Stimulated activated naive CD4-positive, alpha-beta T cell treated with Interleukin-2 at 50 U/mL for 16 hours (primary cell): ENCODE results near the gene XYLT1.

Experiments
- DNase-seq: peaks from one replicate; lab custom pipeline; 2025; lab: John Stamatoyannopoulos, UW

Gene XYLT1

GRCh38 chr16:17357307-17358062 is 113.3 kb downstream of the XYLT1 start:
- no peak for DNase-seq

- DNase-seq: no peak
Observed at GRCh38 chr16:17356243-17356933, 114.4 kb downstream of the XYLT1 start.

GRCh38 chr16:17354685-17355084 is 116.1 kb downstream of the XYLT1 start:
- no peak for DNase-seq

GRCh38 chr16:17354141-17354601 is 116.6 kb downstream of the XYLT1 start:
- no peak for DNase-seq

GRCh38 chr16:17353561-17353960 is 117.2 kb downstream of the XYLT1 start:
- DNase-seq: no peak

GRCh38 chr16:17351441-17352035 is 119.2 kb downstream of the XYLT1 start:
- DNase-seq: no peak

GRCh38 chr16:17350207-17350606 is 120.6 kb downstream of the XYLT1 start:
- no peak for DNase-seq

GRCh38 chr16:17348826-17349225 is 121.9 kb downstream of the XYLT1 start:
- no peak for DNase-seq

- DNase-seq: no peak
Observed at GRCh38 chr16:17348042-17348783, 122.5 kb downstream of the XYLT1 start.

GRCh38 chr16:17347624-17348023 is 123.1 kb downstream of the XYLT1 start:
- DNase-seq: no peak

- DNase-seq: peak; percentile 3
Observed at GRCh38 chr16:17346621-17347569, 123.9 kb downstream of the XYLT1 start.

- DNase-seq: no peak
Observed at GRCh38 chr16:17345043-17345442, 125.7 kb downstream of the XYLT1 start.

GRCh38 chr16:17343728-17344127 is 127.0 kb downstream of the XYLT1 start:
- no peak for DNase-seq

GRCh38 chr16:17343028-17343427 is 127.7 kb downstream of the XYLT1 start:
- no peak for DNase-seq

GRCh38 chr16:17342031-17342430 is 128.7 kb downstream of the XYLT1 start:
- no peak for DNase-seq

GRCh38 chr16:17340804-17341203 is 130.0 kb downstream of the XYLT1 start:
- DNase-seq: no peak

GRCh38 chr16:17339764-17340541 is 130.8 kb downstream of the XYLT1 start:
- no peak for DNase-seq

GRCh38 chr16:17338244-17338643 is 132.5 kb downstream of the XYLT1 start:
- DNase-seq: no peak

- no peak for DNase-seq
Observed at GRCh38 chr16:17336530-17336900, 134.2 kb downstream of the XYLT1 start.

- no peak for DNase-seq
Observed at GRCh38 chr16:17335826-17336529, 134.8 kb downstream of the XYLT1 start.
